Esophagus (tissue), 2 donors: ENCODE measurements around the gene PLSCR3. TPM values are rescaled to one million over a fixed set of nuclear protein-coding genes. Genes with fewer than 3 reads are reported as not detected.

ENCODE experiments used
- H3K27ac ChIP-seq, 2 donors: one replicate each; pipeline ENCODE4 v1.5.1; 2013; ENCODE audit warnings: low read depth in 2 of 2, mild to moderate bottlenecking in 2 of 2, inconsistent platforms in 1 of 2, low read length in 1 of 2, moderate library complexity in 1 of 2
- H3K27me3 ChIP-seq, 2 donors: one replicate each; pipeline ENCODE4 v1.6.1; 2013; ENCODE audit warnings: low read length in 2 of 2, control low read depth in 1 of 2, mild to moderate bottlenecking in 1 of 2; ENCODE audit not compliant: insufficient read depth in 2 of 2, control insufficient read depth in 1 of 2
- H3K36me3 ChIP-seq, 2 donors: one replicate each; pipeline ENCODE4 v1.6.1; 2013; ENCODE audit warnings: low read length in 1 of 2; ENCODE audit not compliant: control insufficient read depth in 2 of 2, insufficient read depth in 2 of 2
- H3K4me1 ChIP-seq, 2 donors: one replicate each; pipeline ENCODE4 v1.6.1; 2013; ENCODE audit warnings: low read length in 1 of 2; ENCODE audit not compliant: control insufficient read depth in 2 of 2, insufficient read depth in 2 of 2
- H3K4me3 ChIP-seq, 2 donors: one replicate each; pipeline ENCODE4 v1.5.1; 2013; ENCODE audit warnings: low read length in 2 of 2, mild to moderate bottlenecking in 2 of 2, low read depth in 1 of 2, moderate library complexity in 1 of 2
- H3K9me3 ChIP-seq, 2 donors: one replicate each; pipeline ENCODE4 v1.6.1; 2013; ENCODE audit warnings: mild to moderate bottlenecking in 2 of 2, low read depth in 1 of 2, low read length in 1 of 2, moderate library complexity in 1 of 2; ENCODE audit not compliant: control insufficient read depth in 2 of 2, insufficient read depth in 1 of 2
- WGBS, 2 donors: extraction: QIAGEN DNeasy Blood & Tissue Kit; methylation state at CpG; one replicate each; pipeline ENCODE4 v1.1.7; 2013; 5-methylcytosine and 5-hydroxymethylcytosine counted together
- polyA plus RNA-seq, 2 donors: library from polyadenylated mRNA; stranded (reverse); fragments of 200-250 nt; gene quantifications; one replicate each; pipeline ENCODE4 v1.2.3, GENCODE V29; 2013
- donor health status: healthy with polysubstance abuse.
- donor health status: Bipolar disorder and iron deficiency.

Gene PLSCR3
- polyA plus RNA-seq, 2 donors: 24.7 to 31.0 TPM

- WGBS, 2 donors: 52 to 61% methylated on average over 10 to 11 of the region's 12 CpGs
- Histone ChIP-seq H3K4me1 (peaks cover 2 to 6% of the 10 kb centered on the region in 2 donors), H3K27ac (no peak within 1 kb of the TSS), H3K27me3 (no peaks in the 10 kb centered on the region), H3K4me3 (no peak within 1 kb of the TSS), H3K9me3 (no peaks in the 10 kb centered on the region), H3K36me3 (peaks cover 0 to 7% of the 10 kb centered on the region in 2 donors)
Observed at GRCh38 chr17:7407485-7408251, 13.3 kb upstream of the PLSCR3 start, which contains the start of gene NLGN2. Gene NLGN2 (plus strand): TSS chr17:7407845. CDS start chr17:7408256, 411 bp downstream.

- 86 to 89% methylated on average over 13 of the region's 13 CpGs for WGBS, 2 donors
- no peaks in the 10 kb centered on the region for H3K27me3 ChIP-seq
- no peak overlapping the region for H3K27ac ChIP-seq
- peaks cover 0 to 7% of the 10 kb centered on the region in 2 donors for H3K36me3 ChIP-seq
- H3K4me3 ChIP-seq: no peak overlapping the region
- H3K9me3 ChIP-seq: no peaks in the 10 kb centered on the region
- H3K4me1 ChIP-seq: peaks cover 2 to 6% of the 10 kb centered on the region in 2 donors
Observed at GRCh38 chr17:7407082-7407481, 12.8 kb upstream of the PLSCR3 start.

GRCh38 chr17:7406235-7406825 lies 12.0 kb upstream of the PLSCR3 start:
- WGBS, 2 donors: 56 to 58% methylated on average over 12 of the region's 12 CpGs
- H3K4me1 ChIP-seq: peaks cover 2 to 6% of the 10 kb centered on the region in 2 donors
- no peaks in the 10 kb centered on the region for H3K9me3 ChIP-seq
- peaks cover 0 to 7% of the 10 kb centered on the region in 2 donors for H3K36me3 ChIP-seq
- H3K27ac ChIP-seq: no peak overlapping the region
- H3K4me3 ChIP-seq: no peak overlapping the region
- no peaks in the 10 kb centered on the region for H3K27me3 ChIP-seq

GRCh38 chr17:7405350-7406234 lies 11.3 kb upstream of the PLSCR3 start:
- Histone ChIP-seq H3K27me3 (no peaks in the 10 kb centered on the region), H3K4me1 (peaks cover 2 to 6% of the 10 kb centered on the region in 2 donors), H3K27ac (peak overlapping the region; percentile 80 to 89), H3K9me3 (no peaks in the 10 kb centered on the region), H3K4me3 (peak overlapping the region; percentile 66 to 70), H3K36me3 (peaks cover 0 to 7% of the 10 kb centered on the region in 2 donors)
- WGBS, 2 donors: 10 to 12% methylated on average over 30 to 38 of the region's 38 CpGs

GRCh38 chr17:7404737-7405349 lies 10.5 kb upstream of the PLSCR3 start:
- Histone ChIP-seq H3K4me3 (peak overlapping the region; percentile 66 to 70), H3K27ac (peak overlapping the region; percentile 80 to 89), H3K27me3 (no peaks in the 10 kb centered on the region), H3K9me3 (no peaks in the 10 kb centered on the region), H3K36me3 (peaks cover 0 to 7% of the 10 kb centered on the region in 2 donors), H3K4me1 (peaks cover 2 to 6% of the 10 kb centered on the region in 2 donors)
- WGBS, 2 donors: 1 to 2% methylated on average over 39 to 65 of the region's 65 CpGs

- H3K4me1 ChIP-seq: peaks cover 2 to 6% of the 10 kb centered on the region in 2 donors
- H3K27me3 ChIP-seq: no peaks in the 10 kb centered on the region
- peaks cover 0 to 4% of the 10 kb centered on the region in 2 donors for H3K36me3 ChIP-seq
- H3K4me3 ChIP-seq: peak within 1 kb of the TSS; percentile 66 to 70
- H3K9me3 ChIP-seq: no peaks in the 10 kb centered on the region
- 1% methylated on average over 49 of the region's 49 CpGs for WGBS, 2 donors
- peak within 1 kb of the TSS; percentile 80 to 98 for H3K27ac ChIP-seq
Observed at GRCh38 chr17:7403977-7404736, 9.8 kb upstream of the PLSCR3 start, which contains the start of gene TMEM256. Gene TMEM256 (minus strand): TSS chr17:7404097. CDS start chr17:7404084, 13 bp downstream.

GRCh38 chr17:7403727-7403976 lies 9.3 kb upstream of the PLSCR3 start:
- Histone ChIP-seq H3K9me3 (no peaks in the 10 kb centered on the region), H3K4me3 (peak overlapping the region; percentile 66 to 70), H3K27me3 (no peaks in the 10 kb centered on the region), H3K4me1 (peaks cover 2 to 6% of the 10 kb centered on the region in 2 donors), H3K36me3 (peaks cover 0 to 2% of the 10 kb centered on the region in 2 donors), H3K27ac (peak overlapping the region; percentile 79 to 98)
- 1% methylated on average over 13 of the region's 13 CpGs for WGBS, 2 donors

GRCh38 chr17:7403043-7403726 lies 8.9 kb upstream of the PLSCR3 start:
- Histone ChIP-seq H3K4me1 (peaks cover 2 to 6% of the 10 kb centered on the region in 2 donors), H3K4me3 (peak overlapping the region; percentile 66 to 70), H3K36me3 (no peaks in the 10 kb centered on the region), H3K27ac (peak overlapping the region; percentile 79 to 98), H3K9me3 (no peaks in the 10 kb centered on the region), H3K27me3 (no peaks in the 10 kb centered on the region)
- WGBS, 2 donors: 14 to 16% methylated on average over 16 of the region's 16 CpGs
